HG03439 (cell line): Measurements from ENCODE around the gene DHX40.
"Not testable (repeated sequence)": the region's sequence is repeated elsewhere in the genome, so short reads cannot be mapped to it uniquely, and the experiment has no call there.

Experiments
- ATAC-seq: cut with Tn5 transposase; IDR thresholded peaks from one replicate; pipeline ENCODE4 v1.9.1; 2021; ENCODE audit warnings: mild to moderate bottlenecking, moderate library complexity; ENCODE audit not compliant: unreplicated experiment

DHX40 gene

DNA sequence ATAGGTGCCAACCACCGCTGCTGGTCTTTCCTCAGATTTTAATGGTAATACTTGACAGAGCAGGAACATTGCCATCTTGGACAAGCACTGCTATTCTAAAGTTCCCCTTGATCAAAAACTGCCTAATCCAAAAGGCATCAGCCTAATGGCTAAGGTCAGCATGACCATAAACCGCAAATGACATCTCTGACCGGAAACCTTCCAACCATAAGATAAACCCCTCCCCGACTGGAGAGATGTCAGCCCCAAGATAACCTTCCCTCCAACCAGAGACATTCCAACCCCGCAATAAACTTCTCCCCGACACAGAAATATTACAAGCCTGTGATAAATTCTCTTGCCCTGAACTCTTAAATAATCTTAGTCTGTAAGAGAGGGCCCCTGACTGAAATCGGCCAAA lies 7.4 kb upstream of the DHX40 start:
- no peak for ATAC-seq

DNA sequence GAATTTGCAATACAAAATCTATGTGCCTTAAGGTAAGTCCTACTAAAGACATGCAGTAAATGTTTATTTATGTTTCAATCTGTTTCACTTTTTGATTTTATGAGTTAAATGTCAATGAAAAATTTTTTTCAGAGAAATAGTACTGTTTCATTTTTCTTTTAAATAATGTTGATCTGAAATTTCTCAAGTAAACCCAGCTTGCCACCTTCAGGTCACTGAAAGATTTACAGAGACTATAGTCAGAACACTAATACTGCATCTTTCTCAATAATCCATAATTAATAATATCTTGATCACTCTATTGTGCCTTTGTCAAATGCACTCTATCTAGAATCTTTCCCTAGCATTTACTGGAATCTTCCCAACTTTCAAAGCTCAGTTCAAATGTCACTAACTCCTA lies 6.5 kb upstream of the DHX40 start:
- ATAC-seq: no peak

- ATAC-seq: no peak
Measured at GRCh38 chr17:59561042-59561441, 4.4 kb upstream of the DHX40 start.

- ATAC-seq: peak; percentile 38
Measured at GRCh38 chr17:59565959-59566324, 532 bp downstream of the DHX40 start.

DNA sequence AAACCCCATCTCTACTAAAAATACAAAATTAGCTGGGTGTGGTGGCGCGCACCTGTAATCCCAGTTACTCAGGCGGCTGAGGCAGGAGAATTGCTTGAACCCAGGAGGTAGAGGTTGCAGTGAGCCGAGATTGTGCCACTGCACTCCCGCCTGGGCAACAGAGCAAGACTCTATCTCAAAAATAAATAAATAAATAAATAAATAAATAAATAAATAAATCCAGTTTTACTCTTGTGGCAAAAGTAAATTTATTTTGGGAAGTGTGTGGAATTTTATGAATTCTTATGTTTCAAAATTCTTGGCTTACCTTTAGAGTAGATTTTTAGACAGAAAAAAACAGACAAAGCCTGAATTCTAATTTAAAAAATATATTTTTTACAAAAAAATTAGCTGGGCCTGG lies 3.7 kb downstream of the DHX40 start:
- not testable (repeated sequence) for ATAC-seq

DNA sequence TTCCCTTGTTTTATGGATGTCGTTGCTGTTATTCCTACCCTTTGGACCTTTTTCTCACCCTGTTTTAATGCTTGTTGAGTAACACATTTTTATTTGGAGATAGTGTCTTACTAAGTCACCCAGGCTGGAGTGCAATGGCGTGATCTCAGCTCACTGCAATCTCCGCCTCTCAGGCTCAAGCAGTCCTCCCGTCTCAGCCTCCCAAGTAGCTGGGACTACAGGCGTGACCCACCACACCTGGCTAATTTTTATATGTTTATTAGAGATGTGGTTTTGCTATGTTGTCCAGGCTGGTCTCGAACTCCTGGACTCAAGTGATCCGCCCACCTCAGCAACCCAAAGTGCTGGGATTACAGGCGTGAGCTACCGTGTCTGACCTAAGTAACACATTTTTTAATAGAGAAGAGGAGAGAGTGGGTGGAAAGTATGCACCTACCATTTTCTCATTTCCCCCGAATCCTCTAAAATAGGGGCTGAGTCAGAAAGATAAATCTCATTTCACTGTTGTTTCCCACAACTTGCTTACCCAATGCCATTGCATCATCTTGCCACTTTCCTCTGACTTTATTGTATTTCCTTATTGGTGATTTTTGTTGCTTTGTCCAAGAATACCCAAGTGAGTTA lies 7.0 kb downstream of the DHX40 start:
- no peak for ATAC-seq

GRCh38 chr17:59584168-59584567 lies 18.8 kb downstream of the DHX40 start:
- not testable (repeated sequence) for ATAC-seq

DNA sequence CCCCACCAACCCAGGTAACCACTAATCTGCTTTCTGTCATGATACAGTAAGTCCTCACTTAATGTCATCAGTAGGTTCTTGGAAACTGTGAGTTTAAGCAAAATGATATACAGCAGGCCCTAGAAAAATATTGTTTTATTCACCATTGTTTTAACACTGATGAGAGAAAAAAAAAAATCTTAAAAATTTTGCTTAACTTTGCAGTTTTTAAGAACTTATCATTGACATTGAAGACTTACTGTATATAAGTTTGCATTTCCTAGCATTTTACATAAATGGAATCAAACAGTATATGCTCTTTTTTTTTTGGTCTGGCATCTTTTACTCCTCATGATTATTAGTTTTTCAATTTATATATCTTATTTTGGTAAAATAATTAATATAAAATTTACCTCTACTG lies 34.8 kb downstream of the DHX40 start:
- no peak for ATAC-seq

DNA sequence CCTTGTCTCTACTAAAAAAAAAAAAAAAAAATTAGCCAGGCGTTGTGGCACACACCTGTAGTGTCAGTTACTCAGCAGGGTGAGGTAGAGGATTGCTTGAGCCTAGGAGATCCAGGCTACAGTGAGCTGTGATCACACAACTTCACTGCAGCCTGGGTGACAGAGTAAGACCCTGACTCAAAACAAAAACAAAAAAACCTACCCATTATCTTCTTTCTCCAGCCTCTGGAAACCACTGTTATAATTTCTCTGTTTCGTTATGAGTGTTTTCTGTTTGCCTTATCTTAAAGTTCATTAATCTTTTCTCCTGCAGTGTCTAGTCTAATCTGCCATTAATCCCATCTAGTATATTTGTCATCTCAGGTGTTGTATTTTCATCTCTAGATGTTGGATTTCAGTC lies 35.7 kb downstream of the DHX40 start:
- no peak for ATAC-seq

- no peak for ATAC-seq
Measured at GRCh38 chr17:59607061-59607460, 41.7 kb downstream of the DHX40 start.

- ATAC-seq: no peak
Measured at GRCh38 chr17:59607817-59608403, 42.5 kb downstream of the DHX40 start.

GRCh38 chr17:59611503-59611902 lies 46.1 kb downstream of the DHX40 start:
- ATAC-seq: no peak

GRCh38 chr17:59616253-59616920 lies 51.0 kb downstream of the DHX40 start:
- ATAC-seq: no peak

GRCh38 chr17:59617156-59617732 lies 51.8 kb downstream of the DHX40 start:
- no peak for ATAC-seq

GRCh38 chr17:59619035-59619297 lies 53.6 kb downstream of the DHX40 start:
- no peak for ATAC-seq

DNA sequence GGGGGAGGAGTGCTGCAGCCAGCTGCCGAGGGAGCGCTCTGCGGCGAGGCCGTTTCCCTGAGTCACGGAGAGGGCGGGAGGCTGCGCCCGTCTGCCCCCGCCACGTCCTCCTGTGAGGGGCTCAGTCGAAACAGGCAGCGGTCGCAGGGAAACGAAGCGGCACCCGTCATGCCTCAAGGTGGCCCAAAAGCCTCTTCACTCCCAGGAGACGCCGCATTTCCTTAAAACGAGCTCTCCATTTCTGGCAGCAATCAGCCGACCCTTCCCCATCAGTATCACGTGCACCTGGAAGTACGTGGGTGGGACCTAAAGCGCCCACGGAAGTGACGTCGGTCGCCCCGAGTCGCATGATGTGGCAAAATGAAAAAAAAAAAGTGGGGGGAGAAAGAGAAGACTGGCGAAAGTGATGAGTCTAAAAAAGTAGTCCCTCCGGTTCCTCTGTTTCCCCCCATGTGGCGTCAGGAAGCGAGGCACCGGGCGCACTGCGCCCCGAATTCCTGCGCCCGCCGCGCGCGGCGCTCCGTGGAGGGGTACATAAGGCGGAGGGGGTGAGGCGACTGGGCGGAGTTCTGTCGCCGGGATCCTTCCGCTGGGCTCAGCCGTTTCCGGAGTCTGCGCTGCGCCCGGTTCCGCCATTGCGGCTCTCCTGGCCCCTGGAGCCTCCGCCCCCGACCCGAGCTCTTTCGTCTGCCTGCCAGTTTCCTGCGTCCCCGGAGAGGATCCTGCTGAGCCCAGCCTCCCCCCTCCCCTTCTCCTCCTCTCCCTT lies 54.1 kb downstream of the DHX40 start, which contains the start of gene CLTC:
CLTC (plus strand) TSS at position 598 of the 766 bp plus-strand sequence. CDS start 237 bp downstream, outside the sequence.
- ATAC-seq: peak; percentile 72

DNA sequence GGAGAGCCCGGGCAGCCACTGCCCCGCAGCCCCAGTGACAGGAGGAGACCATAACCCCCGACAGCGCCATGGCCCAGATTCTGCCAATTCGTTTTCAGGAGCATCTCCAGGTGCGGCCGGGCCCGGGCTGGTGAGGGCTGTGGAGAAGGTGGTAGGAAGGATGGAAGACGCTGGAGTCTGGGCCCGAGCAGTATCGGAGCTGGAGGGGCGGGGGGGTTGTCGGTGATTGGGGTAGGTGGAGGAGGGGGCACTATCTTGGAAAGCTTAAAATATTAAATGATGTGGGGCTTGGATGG lies 54.6 kb downstream of the DHX40 start:
- no peak for ATAC-seq

- ATAC-seq: no peak
Measured at GRCh38 chr17:59620518-59621259, 55.3 kb downstream of the DHX40 start.

- ATAC-seq: no peak
Measured at GRCh38 chr17:59621771-59622170, 56.4 kb downstream of the DHX40 start.

- ATAC-seq: no peak
Measured at GRCh38 chr17:59623151-59623550, 57.7 kb downstream of the DHX40 start.

DNA sequence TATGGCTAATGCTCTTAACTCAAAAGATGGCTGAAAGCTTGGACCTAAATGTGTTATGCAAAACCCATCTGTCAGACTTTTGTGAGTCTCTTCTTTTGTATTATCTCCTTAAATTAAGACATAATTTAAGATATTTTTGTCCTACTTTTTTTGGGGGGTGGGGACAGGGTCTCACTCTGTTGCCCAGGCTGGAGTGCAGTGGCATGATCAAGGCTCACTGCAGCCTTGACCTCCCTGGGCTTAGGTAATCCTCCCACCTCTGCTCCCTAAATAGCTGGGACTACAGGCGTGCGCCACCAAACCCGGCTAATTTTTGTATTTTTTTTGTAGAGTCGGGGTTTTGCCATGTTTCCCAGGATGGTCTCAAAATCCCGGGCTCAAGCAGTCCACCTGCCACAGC lies 61.3 kb downstream of the DHX40 start:
- no peak for ATAC-seq
